ENCODE measurements around the gene NHERF1. TPM values are rescaled to one million over a fixed set of nuclear protein-coding genes. Genes with fewer than 3 reads are reported as not detected.
A peak's percentile ranks its signal among the peaks of the same experiment; 100 is the strongest.

Gene NHERF1
- total and polyA plus RNA-seq, 5 donors = 6.1 to 11.6 (median 9.2) TPM

GRCh38 chr17:74776990-74777389 is 28.6 kb downstream of the NHERF1 start:
- Histone ChIP-seq H3K27me3 (ENCODE audit: control insufficient read depth, insufficient read depth) (no peaks in the 10 kb centered on the region), H3K4me1 (ENCODE audit: control insufficient read depth, insufficient read depth, low read length) (peaks cover 5% of the 10 kb centered on the region), H3K4me3 (ENCODE audit: low read length) (peak overlapping the region; percentile 64), H3K27ac (ENCODE audit: low read length) (no peak overlapping the region), H3K9me3 (ENCODE audit: control insufficient read depth, low read length) (no peaks in the 10 kb centered on the region)
- intact Hi-C loops (cut with DNase I) = no loop called here
- no peak for ATAC-seq
- DNase-seq = no peak
- WGBS = 28% methylated on average over 10 of the region's 10 CpGs

GRCh38 chr17:74777901-74778515 is 29.6 kb downstream of the NHERF1 start:
- H3K4me1 ChIP-seq (ENCODE audit: control insufficient read depth, insufficient read depth, low read length) = peaks cover 5% of the 10 kb centered on the region
- no peak overlapping the region for H3K4me3 ChIP-seq (ENCODE audit: low read length)
- DNase-seq (no peak), ATAC-seq (no peak)
- no peak overlapping the region for H3K27ac ChIP-seq (ENCODE audit: low read length)
- WGBS = 80% methylated on average over 6 of the region's 6 CpGs
- intact Hi-C loops (cut with DNase I) = no loop called here
- no peaks in the 10 kb centered on the region for H3K27me3 ChIP-seq (ENCODE audit: control insufficient read depth, insufficient read depth)
- H3K9me3 ChIP-seq (ENCODE audit: control insufficient read depth, low read length) = no peaks in the 10 kb centered on the region

GRCh38 chr17:74778960-74779359 is 30.5 kb downstream of the NHERF1 start:
- Histone ChIP-seq H3K27me3 (ENCODE audit: control insufficient read depth, insufficient read depth) (no peaks in the 10 kb centered on the region), H3K27ac (ENCODE audit: low read length) (no peak overlapping the region), H3K9me3 (ENCODE audit: control insufficient read depth, low read length) (no peaks in the 10 kb centered on the region), H3K4me1 (ENCODE audit: control insufficient read depth, insufficient read depth, low read length) (peaks cover 2% of the 10 kb centered on the region), H3K4me3 (ENCODE audit: low read length) (no peak overlapping the region)
- 59% methylated on average over 5 of the region's 5 CpGs for WGBS
- no peak for DNase-seq
- intact Hi-C loops (cut with DNase I) = no loop called here
- ATAC-seq = no peak

GRCh38 chr17:74779501-74779900 is 31.1 kb downstream of the NHERF1 start:
- H3K4me1 ChIP-seq (ENCODE audit: control insufficient read depth, insufficient read depth, low read length) = peaks cover 2% of the 10 kb centered on the region
- no peak for ATAC-seq
- WGBS = 79% methylated on average over 8 of the region's 8 CpGs
- H3K27me3 ChIP-seq (ENCODE audit: control insufficient read depth, insufficient read depth) = no peaks in the 10 kb centered on the region
- DNase-seq = no peak
- H3K9me3 ChIP-seq (ENCODE audit: control insufficient read depth, low read length) = no peaks in the 10 kb centered on the region
- intact Hi-C loops (cut with DNase I) = no loop called here
- no peak overlapping the region for H3K27ac ChIP-seq (ENCODE audit: low read length)
- no peak overlapping the region for H3K4me3 ChIP-seq (ENCODE audit: low read length)

- no peak for ATAC-seq
- intact Hi-C loops (cut with DNase I) = loop anchor here in 2 of 4 donors (5.0 kb wide), 2 partner anchors 33 to 38 kb away; partner anchors contain the start of gene NHERF1 (in 1 of the 2)
- no peaks in the 10 kb centered on the region for H3K9me3 ChIP-seq (ENCODE audit: control insufficient read depth, low read length)
- peak in 2 of 3 donors; percentile 78 to 81 for DNase-seq
- H3K4me1 ChIP-seq (ENCODE audit: control insufficient read depth, insufficient read depth, low read length) = peaks cover 2% of the 10 kb centered on the region
- 65% methylated on average over 11 of the region's 11 CpGs for WGBS
- H3K27ac ChIP-seq (ENCODE audit: low read length) = no peak overlapping the region
- no peaks in the 10 kb centered on the region for H3K27me3 ChIP-seq (ENCODE audit: control insufficient read depth, insufficient read depth)
- H3K4me3 ChIP-seq (ENCODE audit: low read length) = no peak overlapping the region
Measured at GRCh38 chr17:74779948-74780400, 31.5 kb downstream of the NHERF1 start.

GRCh38 chr17:74780443-74781238 is 32.2 kb downstream of the NHERF1 start:
- H3K4me1 ChIP-seq (ENCODE audit: control insufficient read depth, insufficient read depth, low read length) = no peaks in the 10 kb centered on the region
- ATAC-seq = no peak
- H3K9me3 ChIP-seq (ENCODE audit: control insufficient read depth, low read length) = no peaks in the 10 kb centered on the region
- no peak overlapping the region for H3K27ac ChIP-seq (ENCODE audit: low read length)
- intact Hi-C loops (cut with DNase I) = loop anchor here in 2 of 4 donors (5.0 kb wide), 2 partner anchors 33 to 38 kb away; partner anchors contain the start of gene NHERF1 (in 1 of the 2)
- H3K4me3 ChIP-seq (ENCODE audit: low read length) = no peak overlapping the region
- 60% methylated on average over 7 of the region's 7 CpGs for WGBS
- no peak for DNase-seq
- no peaks in the 10 kb centered on the region for H3K27me3 ChIP-seq (ENCODE audit: control insufficient read depth, insufficient read depth)

- Histone ChIP-seq H3K4me1 (ENCODE audit: control insufficient read depth, insufficient read depth, low read length) (no peaks in the 10 kb centered on the region), H3K27ac (ENCODE audit: low read length) (no peak overlapping the region), H3K27me3 (ENCODE audit: control insufficient read depth, insufficient read depth) (no peaks in the 10 kb centered on the region), H3K9me3 (ENCODE audit: control insufficient read depth, low read length) (no peaks in the 10 kb centered on the region), H3K4me3 (ENCODE audit: low read length) (no peak overlapping the region)
- ATAC-seq (no peak), DNase-seq (no peak)
- WGBS = 89% methylated on average over 5 of the region's 5 CpGs
- intact Hi-C loops (cut with DNase I) = loop anchor here in 2 of 4 donors (5.0 kb wide), 2 partner anchors 35 to 40 kb away; partner anchors contain the start of gene NHERF1 (in 1 of the 2)
Measured at GRCh38 chr17:74782571-74782970, 34.1 kb downstream of the NHERF1 start.

GRCh38 chr17:74784125-74784810 is 35.8 kb downstream of the NHERF1 start:
- Histone ChIP-seq H3K9me3 (ENCODE audit: control insufficient read depth, low read length) (no peaks in the 10 kb centered on the region), H3K27ac (ENCODE audit: low read length) (no peak overlapping the region), H3K27me3 (ENCODE audit: control insufficient read depth, insufficient read depth) (no peaks in the 10 kb centered on the region), H3K4me3 (ENCODE audit: low read length) (no peak overlapping the region), H3K4me1 (ENCODE audit: control insufficient read depth, insufficient read depth, low read length) (no peaks in the 10 kb centered on the region)
- intact Hi-C loops (cut with DNase I) = loop anchor here in 2 of 4 donors (5.0 kb wide), 2 partner anchors 37 to 42 kb away; partner anchors contain the start of gene NHERF1 (in 1 of the 2)
- WGBS = 80% methylated on average over 5 of the region's 5 CpGs
- no peak for ATAC-seq
- no peak for DNase-seq

GRCh38 chr17:74785096-74785980 is 36.9 kb downstream of the NHERF1 start:
- H3K27ac ChIP-seq (ENCODE audit: low read length) = no peak overlapping the region
- ATAC-seq (no peak), DNase-seq (no peak)
- H3K4me3 ChIP-seq (ENCODE audit: low read length) = no peak overlapping the region
- H3K9me3 ChIP-seq (ENCODE audit: control insufficient read depth, low read length) = no peaks in the 10 kb centered on the region
- intact Hi-C loops (cut with DNase I) = no loop called here
- H3K4me1 ChIP-seq (ENCODE audit: control insufficient read depth, insufficient read depth, low read length) = no peaks in the 10 kb centered on the region
- WGBS = 85% methylated on average over 21 of the region's 21 CpGs
- no peaks in the 10 kb centered on the region for H3K27me3 ChIP-seq (ENCODE audit: control insufficient read depth, insufficient read depth)

GRCh38 chr17:74785981-74786360 is 37.5 kb downstream of the NHERF1 start:
- H3K9me3 ChIP-seq (ENCODE audit: control insufficient read depth, low read length) = no peaks in the 10 kb centered on the region
- ATAC-seq (no peak), DNase-seq (no peak)
- H3K27me3 ChIP-seq (ENCODE audit: control insufficient read depth, insufficient read depth) = no peaks in the 10 kb centered on the region
- no peak overlapping the region for H3K4me3 ChIP-seq (ENCODE audit: low read length)
- 88% methylated on average over 9 of the region's 9 CpGs for WGBS
- H3K27ac ChIP-seq (ENCODE audit: low read length) = no peak overlapping the region
- intact Hi-C loops (cut with DNase I) = no loop called here
- H3K4me1 ChIP-seq (ENCODE audit: control insufficient read depth, insufficient read depth, low read length) = no peaks in the 10 kb centered on the region
